ENCODE data around the gene CACNA1H. TPM values are rescaled to one million over a fixed set of nuclear protein-coding genes. Genes with fewer than 3 reads are reported as not detected.

The CACNA1H gene
- total RNA-seq, 1 donor from 2014 or later, result 2.5 TPM

DNA sequence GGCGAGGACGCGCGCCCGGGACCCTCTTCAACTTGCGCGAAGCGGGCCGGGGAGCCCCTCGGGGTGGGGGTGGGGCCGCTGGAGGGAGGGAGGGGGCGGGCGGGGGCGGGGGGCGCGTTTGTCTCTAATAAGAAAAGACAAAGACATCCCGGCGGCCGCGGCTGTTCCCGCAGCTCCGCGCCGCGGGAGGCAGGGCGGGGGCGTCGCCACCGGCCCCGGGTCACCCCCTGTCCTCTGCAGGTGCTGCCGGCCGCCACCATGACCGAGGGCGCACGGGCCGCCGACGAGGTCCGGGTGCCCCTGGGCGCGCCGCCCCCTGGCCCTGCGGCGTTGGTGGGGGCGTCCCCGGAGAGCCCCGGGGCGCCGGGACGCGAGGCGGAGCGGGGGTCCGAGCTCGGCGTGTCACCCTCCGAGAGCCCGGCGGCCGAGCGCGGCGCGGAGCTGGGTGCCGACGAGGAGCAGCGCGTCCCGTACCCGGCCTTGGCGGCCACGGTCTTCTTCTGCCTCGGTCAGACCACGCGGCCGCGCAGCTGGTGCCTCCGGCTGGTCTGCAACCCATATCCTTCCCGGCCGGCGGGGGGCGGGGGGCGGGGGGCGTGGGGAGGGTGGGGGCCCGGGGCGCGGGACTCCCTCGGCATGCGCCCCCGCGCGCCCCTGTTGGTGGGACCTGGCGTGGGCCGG lies 714 bp downstream of the CACNA1H start:
- Histone ChIP-seq H3K4me1 (peaks cover 30% of the 10 kb centered on the region), H3K36me3 (no peaks in the 10 kb centered on the region), H3K27me3 (ENCODE audit: low read depth) (peaks cover 94% of the 10 kb centered on the region), H3K27ac (replicated peaks) (peak overlapping the region; percentile 56), H3K9me3 (replicated peaks) (no peaks in the 10 kb centered on the region), H3K4me3 (peak overlapping the region; percentile 60)
- DNase-seq, result no peak
- intact Hi-C loops (cut with micrococcal nuclease), result no loop called here
- no peak for TF ChIP-seq CTCF (IDR thresholded peaks at IDR 0.05; ENCODE audit: borderline replicate concordance)

GRCh38 chr16:1154291-1154886 lies 1.5 kb downstream of the CACNA1H start:
- no peak for DNase-seq
- peaks cover 94% of the 10 kb centered on the region for H3K27me3 ChIP-seq (ENCODE audit: low read depth)
- no peaks in the 10 kb centered on the region for H3K36me3 ChIP-seq
- H3K4me3 ChIP-seq, result peak overlapping the region; percentile 60
- intact Hi-C loops (cut with micrococcal nuclease), result no loop called here
- no peaks in the 10 kb centered on the region for H3K9me3 ChIP-seq (replicated peaks)
- TF ChIP-seq CTCF (IDR thresholded peaks at IDR 0.05; ENCODE audit: borderline replicate concordance), result no peak
- peaks cover 37% of the 10 kb centered on the region for H3K4me1 ChIP-seq
- peak overlapping the region; percentile 56 for H3K27ac ChIP-seq (replicated peaks)

GRCh38 chr16:1154887-1155331 lies 2.0 kb downstream of the CACNA1H start:
- H3K9me3 ChIP-seq (replicated peaks), result no peaks in the 10 kb centered on the region
- H3K27ac ChIP-seq (replicated peaks), result peak overlapping the region; percentile 56
- no peak for DNase-seq
- intact Hi-C loops (cut with micrococcal nuclease), result no loop called here
- peaks cover 94% of the 10 kb centered on the region for H3K27me3 ChIP-seq (ENCODE audit: low read depth)
- no peaks in the 10 kb centered on the region for H3K36me3 ChIP-seq
- H3K4me3 ChIP-seq, result peak overlapping the region; percentile 60
- no peak for TF ChIP-seq CTCF (IDR thresholded peaks at IDR 0.05; ENCODE audit: borderline replicate concordance)
- peaks cover 42% of the 10 kb centered on the region for H3K4me1 ChIP-seq

DNA sequence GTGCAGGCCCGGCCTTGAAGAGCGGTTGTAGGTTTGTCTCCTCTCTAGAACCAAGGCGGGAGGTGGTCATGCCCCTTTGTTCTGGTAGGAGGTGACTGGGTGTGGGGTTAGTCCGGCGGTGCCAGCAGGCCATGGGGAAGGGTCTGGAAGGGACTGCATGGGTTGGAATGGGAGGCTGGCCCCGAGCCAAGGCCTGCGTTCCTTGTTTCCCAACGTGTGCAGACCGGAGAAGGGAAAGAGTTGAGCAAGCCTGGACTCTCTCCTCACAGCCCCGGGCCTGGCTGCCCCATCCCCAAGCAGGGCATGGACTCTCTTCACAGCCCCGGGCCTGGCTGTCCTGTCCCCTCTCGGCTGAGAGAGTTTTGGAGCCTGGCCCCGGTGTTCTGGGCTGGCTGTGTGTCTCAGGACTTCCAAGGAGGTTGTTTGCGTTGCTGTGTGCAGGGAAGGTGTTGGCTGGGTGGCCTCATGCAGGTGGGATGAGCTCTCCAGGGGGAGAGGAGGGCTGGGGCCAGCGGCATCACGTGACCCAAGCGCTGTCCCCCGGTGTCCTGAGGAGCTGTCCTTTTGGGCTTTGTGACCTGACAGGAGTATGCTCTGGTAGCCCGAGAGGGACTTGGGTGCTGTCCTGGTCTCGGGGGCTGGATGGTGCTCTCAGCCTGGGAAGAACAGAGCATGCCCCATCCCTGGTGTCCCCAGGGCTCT lies 2.6 kb downstream of the CACNA1H start:
- Histone ChIP-seq H3K36me3 (no peaks in the 10 kb centered on the region), H3K4me3 (peak overlapping the region; percentile 60), H3K4me1 (peaks cover 47% of the 10 kb centered on the region), H3K27ac (replicated peaks) (peak overlapping the region; percentile 56), H3K27me3 (ENCODE audit: low read depth) (peaks cover 95% of the 10 kb centered on the region), H3K9me3 (replicated peaks) (no peaks in the 10 kb centered on the region)
- no peak for DNase-seq
- TF ChIP-seq CTCF (IDR thresholded peaks at IDR 0.05; ENCODE audit: borderline replicate concordance), result no peak
- intact Hi-C loops (cut with micrococcal nuclease), result no loop called here

DNA sequence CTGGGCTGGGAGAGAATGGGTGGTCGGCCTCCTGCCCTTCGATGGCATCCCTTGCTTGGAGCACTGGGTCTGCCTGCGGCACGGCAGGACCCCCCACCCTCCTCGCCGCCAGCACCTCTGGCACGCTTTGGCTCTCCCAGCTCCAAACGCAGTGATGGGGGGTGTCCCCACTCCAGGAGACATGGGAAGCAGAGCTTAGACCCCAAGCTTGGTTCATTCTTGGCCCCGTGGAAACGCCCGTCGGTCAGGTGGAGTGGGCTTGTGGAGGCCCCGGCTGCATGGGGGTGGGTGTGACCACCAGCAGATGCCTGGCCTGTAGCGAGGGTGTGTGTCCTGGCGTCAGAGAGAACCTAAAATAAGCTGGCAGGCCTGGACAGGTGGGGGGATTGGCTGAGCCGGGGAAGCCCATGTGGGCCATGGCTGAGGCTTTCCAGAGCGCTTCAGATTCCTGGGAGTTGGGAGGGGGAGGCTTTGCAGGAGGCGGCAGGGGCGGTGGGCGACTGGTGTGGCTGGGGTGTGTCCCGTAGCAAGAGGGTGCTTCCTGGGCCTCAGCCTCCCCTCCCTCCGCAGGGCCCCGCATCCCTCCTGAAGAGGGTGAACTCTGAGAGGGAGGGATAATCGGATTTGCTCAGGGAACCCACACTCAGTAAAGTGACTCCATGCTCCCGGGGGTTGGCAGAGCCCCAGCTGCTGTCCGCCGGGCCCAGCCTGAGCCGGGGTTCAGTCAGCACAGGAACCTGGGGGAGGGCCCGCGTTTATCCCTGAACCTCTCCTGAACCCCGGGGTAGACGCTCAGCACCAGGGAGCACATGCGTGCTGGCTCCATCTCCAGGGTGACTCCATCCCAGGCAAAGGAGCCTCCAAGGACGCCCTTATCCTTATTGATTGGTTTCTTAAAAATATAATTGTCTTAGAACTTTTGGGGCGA lies 3.4 kb downstream of the CACNA1H start:
- Histone ChIP-seq H3K27me3 (ENCODE audit: low read depth) (peaks cover 94% of the 10 kb centered on the region), H3K9me3 (replicated peaks) (no peaks in the 10 kb centered on the region), H3K27ac (replicated peaks) (peak overlapping the region; percentile 80), H3K4me1 (peaks cover 55% of the 10 kb centered on the region), H3K4me3 (no peak overlapping the region), H3K36me3 (no peaks in the 10 kb centered on the region)
- intact Hi-C loops (cut with micrococcal nuclease), result no loop called here
- TF ChIP-seq CTCF (IDR thresholded peaks at IDR 0.05; ENCODE audit: borderline replicate concordance), result no peak
- no peak for DNase-seq
